IMR-90 (cell line): ENCODE measurements around the gene GGT1.
"Not testable (repeated sequence)": the region's sequence is repeated elsewhere in the genome, so short reads cannot be mapped to it uniquely, and the experiment has no call there.

Experiments used
- BHLHE40 ChIP-seq: fragments of 150-350 bp; IDR thresholded peaks from 2 replicates; pipeline ENCODE4 v1.6.1; 2016; ENCODE audit warnings: mild to moderate bottlenecking, low read depth, low read length
- CEBPB ChIP-seq: IDR thresholded peaks from 2 replicates; pipeline ENCODE4 v1.6.1; 2012; ENCODE audit warnings: low read depth, low read length, improper control_type of control experiment
- FOS ChIP-seq: fragments of 150-350 bp; IDR thresholded peaks from 2 replicates; pipeline ENCODE4 v1.6.1; 2016; ENCODE audit warnings: low read depth, low read length
- MAFK ChIP-seq: IDR thresholded peaks from 2 replicates; pipeline ENCODE4 v1.6.1; 2012; ENCODE audit warnings: low read depth, low read length, improper control_type of control experiment
- MXI1 ChIP-seq: IDR thresholded peaks from 2 replicates; pipeline ENCODE4 v1.6.1; 2012; ENCODE audit warnings: low read depth, mild to moderate bottlenecking, low read length, moderate library complexity, borderline replicate concordance
- POLR2A ChIP-seq: IDR thresholded peaks from 2 replicates; pipeline ENCODE4 v1.6.1; 2012; ENCODE audit warnings: mild to moderate bottlenecking, low read depth, low read length
- RFX5 ChIP-seq: IDR thresholded peaks from 2 replicates; pipeline ENCODE4 v1.8.0; 2012; ENCODE audit warnings: low read depth, mild to moderate bottlenecking, low read length, moderate library complexity
- SMC3 ChIP-seq: fragments of 150-350 bp; IDR thresholded peaks from 2 replicates; pipeline ENCODE4 v1.6.1; 2016; ENCODE audit warnings: low read depth, mild to moderate bottlenecking, antibody characterized with exemption, low read length, moderate library complexity
- TF ChIP-seq, protein P1 (sequence below): conservative IDR thresholded peaks from 2 replicates; pipeline ENCODE4 v1.5.1; 2012; ENCODE audit warnings: mild to moderate bottlenecking, low read depth, low read length, improper control_type of control experiment
- TF ChIP-seq, protein P2 (sequence below): fragments of 150-350 bp; IDR thresholded peaks from 2 replicates; pipeline ENCODE4 v1.6.1; 2017; ENCODE audit warnings: mild to moderate bottlenecking, antibody characterized with exemption, low read length, low read depth
- TF ChIP-seq, protein P3 (sequence below): fragments of 150-350 bp; IDR thresholded peaks from 2 replicates; pipeline ENCODE4 v1.6.1; 2016; ENCODE audit warnings: low read depth, mild to moderate bottlenecking, low read length, moderate library complexity, borderline replicate concordance

DNA sequence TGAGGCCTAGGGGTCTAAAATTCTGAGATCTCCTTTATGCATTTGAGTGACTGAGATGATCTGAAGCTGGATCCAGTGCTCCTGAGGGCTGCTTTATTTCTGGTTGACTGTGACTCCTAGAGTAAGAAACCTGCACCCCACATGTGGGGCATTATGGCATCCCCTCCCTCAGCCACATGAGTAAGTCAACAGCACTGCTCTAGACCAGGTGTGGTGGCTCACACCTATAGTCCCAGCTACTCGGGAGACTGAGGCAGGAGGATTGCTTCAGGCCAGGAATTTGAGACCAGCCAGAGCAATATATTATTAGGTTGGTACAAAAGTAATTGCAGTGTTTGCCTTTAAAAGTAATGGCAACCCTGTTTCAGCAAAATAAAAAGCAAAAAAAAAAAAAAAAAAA, 39.3 kb downstream of the GGT1 start:
- TF ChIP-seq, protein P1, sequence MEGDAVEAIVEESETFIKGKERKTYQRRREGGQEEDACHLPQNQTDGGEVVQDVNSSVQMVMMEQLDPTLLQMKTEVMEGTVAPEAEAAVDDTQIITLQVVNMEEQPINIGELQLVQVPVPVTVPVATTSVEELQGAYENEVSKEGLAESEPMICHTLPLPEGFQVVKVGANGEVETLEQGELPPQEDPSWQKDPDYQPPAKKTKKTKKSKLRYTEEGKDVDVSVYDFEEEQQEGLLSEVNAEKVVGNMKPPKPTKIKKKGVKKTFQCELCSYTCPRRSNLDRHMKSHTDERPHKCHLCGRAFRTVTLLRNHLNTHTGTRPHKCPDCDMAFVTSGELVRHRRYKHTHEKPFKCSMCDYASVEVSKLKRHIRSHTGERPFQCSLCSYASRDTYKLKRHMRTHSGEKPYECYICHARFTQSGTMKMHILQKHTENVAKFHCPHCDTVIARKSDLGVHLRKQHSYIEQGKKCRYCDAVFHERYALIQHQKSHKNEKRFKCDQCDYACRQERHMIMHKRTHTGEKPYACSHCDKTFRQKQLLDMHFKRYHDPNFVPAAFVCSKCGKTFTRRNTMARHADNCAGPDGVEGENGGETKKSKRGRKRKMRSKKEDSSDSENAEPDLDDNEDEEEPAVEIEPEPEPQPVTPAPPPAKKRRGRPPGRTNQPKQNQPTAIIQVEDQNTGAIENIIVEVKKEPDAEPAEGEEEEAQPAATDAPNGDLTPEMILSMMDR = not testable (repeated sequence)
- TF ChIP-seq, protein P2, sequence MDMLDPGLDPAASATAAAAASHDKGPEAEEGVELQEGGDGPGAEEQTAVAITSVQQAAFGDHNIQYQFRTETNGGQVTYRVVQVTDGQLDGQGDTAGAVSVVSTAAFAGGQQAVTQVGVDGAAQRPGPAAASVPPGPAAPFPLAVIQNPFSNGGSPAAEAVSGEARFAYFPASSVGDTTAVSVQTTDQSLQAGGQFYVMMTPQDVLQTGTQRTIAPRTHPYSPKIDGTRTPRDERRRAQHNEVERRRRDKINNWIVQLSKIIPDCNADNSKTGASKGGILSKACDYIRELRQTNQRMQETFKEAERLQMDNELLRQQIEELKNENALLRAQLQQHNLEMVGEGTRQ = not testable (repeated sequence)
- not testable (repeated sequence) for TF ChIP-seq POLR2A, CEBPB, FOS, BHLHE40, RFX5, MAFK, SMC3, MXI1
- TF ChIP-seq, protein P3, sequence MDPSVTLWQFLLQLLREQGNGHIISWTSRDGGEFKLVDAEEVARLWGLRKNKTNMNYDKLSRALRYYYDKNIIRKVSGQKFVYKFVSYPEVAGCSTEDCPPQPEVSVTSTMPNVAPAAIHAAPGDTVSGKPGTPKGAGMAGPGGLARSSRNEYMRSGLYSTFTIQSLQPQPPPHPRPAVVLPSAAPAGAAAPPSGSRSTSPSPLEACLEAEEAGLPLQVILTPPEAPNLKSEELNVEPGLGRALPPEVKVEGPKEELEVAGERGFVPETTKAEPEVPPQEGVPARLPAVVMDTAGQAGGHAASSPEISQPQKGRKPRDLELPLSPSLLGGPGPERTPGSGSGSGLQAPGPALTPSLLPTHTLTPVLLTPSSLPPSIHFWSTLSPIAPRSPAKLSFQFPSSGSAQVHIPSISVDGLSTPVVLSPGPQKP = not testable (repeated sequence)
